Gastroesophageal sphincter (tissue), 4 donors: ENCODE measurements around the gene PPP2R1A. TPM values are rescaled to one million over a fixed set of nuclear protein-coding genes. Genes with fewer than 3 reads are reported as not detected.
"Not testable (repeated sequence)": the region's sequence is repeated elsewhere in the genome, so short reads cannot be mapped to it uniquely, and the experiment has no call there.

ENCODE experiments used
- ATAC-seq: fragments of 150-250 bp; one replicate; pipeline ENCODE4 v1.9.1; 2016; ENCODE audit warnings: mild to moderate bottlenecking, moderate library complexity
- H3K27ac ChIP-seq, 4 donors: fragments of 200-600 bp; sonication (generic) in 3 of 4; 1 replicate in 3 of 4; 2 replicates in 1 of 4; pipeline ENCODE4 v1.5.1; 2016 to 2019
- H3K27me3 ChIP-seq: fragments of 200-600 bp; sonication (generic); one replicate; pipeline ENCODE4 v1.5.1; 2019
- H3K36me3 ChIP-seq, 2 donors: fragments of 200-600 bp; sonication (generic); one replicate each; pipeline ENCODE4 v1.5.1; 2019; ENCODE audit warnings: control low read depth in 1 of 2
- H3K4me1 ChIP-seq, 3 donors: fragments of 200-600 bp; sonication (generic); 1 replicate in 2 of 3; 2 replicates in 1 of 3; pipeline ENCODE4 v1.5.1; 2016 to 2019; ENCODE audit warnings: control low read depth in 2 of 3
- H3K4me3 ChIP-seq, 2 donors: fragments of 200-600 bp; sonication (generic); one replicate each; pipeline ENCODE4 v1.5.1; 2019; ENCODE audit warnings: mild to moderate bottlenecking in 1 of 2, moderate library complexity in 1 of 2
- H3K9me3 ChIP-seq, 3 donors: fragments of 200-600 bp; sonication (generic); one replicate each; pipeline ENCODE4 v1.5.1; 2017 to 2019; ENCODE audit warnings: control low read depth in 2 of 3
- CTCF ChIP-seq, 4 experiments: fragments of 200-600 bp in 2 of 4; fragments of 450-650 bp in 2 of 4; sonication (generic) in 1 of 4; IDR thresholded peaks; one replicate each; pipeline ENCODE4 v1.5.1; 2017 to 2019; ENCODE audit warnings: antibody characterized with exemption in 4 of 4, mild to moderate bottlenecking in 2 of 4, moderate library complexity in 2 of 4
- EP300 ChIP-seq: sonication (generic); formaldehyde crosslinking; IDR thresholded peaks from one replicate; pipeline ENCODE4 v1.6.1; 2017; ENCODE audit warnings: antibody characterized with exemption, mild to moderate bottlenecking
- POLR2A ChIP-seq, 2 donors: fragments of 450-650 bp; IDR thresholded peaks; one replicate each; pipeline ENCODE4 v1.6.1; 2017; ENCODE audit warnings: antibody characterized with exemption in 2 of 2, mild to moderate bottlenecking in 2 of 2, moderate library complexity in 1 of 2
- POLR2AphosphoS5 ChIP-seq: sonication (generic); formaldehyde crosslinking; IDR thresholded peaks from one replicate; pipeline ENCODE4 v1.6.1; 2017; ENCODE audit warnings: antibody characterized with exemption
- WGBS, 2 donors: methylation state at CpG; one replicate each; pipeline ENCODE4 v1.1.5; 2018; ENCODE audit warnings: low coverage in 1 of 2; 5-methylcytosine and 5-hydroxymethylcytosine counted together
- total RNA-seq, 4 donors: library from RNA; depleted of rRNA; stranded (reverse); fragments of >200 nt; gene quantifications; one replicate each; pipeline ENCODE4 v1.1.0, GENCODE V29; 2016

The PPP2R1A gene
- total RNA-seq, 4 donors from 2014 or later, result 177 to 286 (median 190) TPM

- peak; percentile 95 for ATAC-seq
- peaks cover 0 to 78% of the 10 kb centered on the region in 2 donors for H3K36me3 ChIP-seq
- TF ChIP-seq POLR2AphosphoS5 (peak; percentile 74), EP300 (no peak)
- peaks cover 5 to 92% (median 24%) of the 10 kb centered on the region in 3 donors for H3K4me1 ChIP-seq
- no peaks in the 10 kb centered on the region for H3K9me3 ChIP-seq
- WGBS, 2 donors, result 20 to 34% methylated on average over 2 to 6 of the region's 7 CpGs
- peak overlapping the region; percentile 43 to 74 (median 60) for H3K27ac ChIP-seq
- H3K27me3 ChIP-seq, result no peaks in the 10 kb centered on the region
- no peak overlapping the region for H3K4me3 ChIP-seq
These were observed 10.2 kb downstream of the PPP2R1A start for GRCh38 chr19:52200044-52200443.

GRCh38 chr19:52200755-52201391 is 11.0 kb downstream of the PPP2R1A start:
- 62 to 70% methylated on average over 13 to 16 of the region's 17 CpGs for WGBS, 2 donors
- peaks cover 0 to 79% of the 10 kb centered on the region in 2 donors for H3K36me3 ChIP-seq
- peaks cover 5 to 92% (median 23%) of the 10 kb centered on the region in 3 donors for H3K4me1 ChIP-seq
- not testable (repeated sequence) for H3K4me3 ChIP-seq, ATAC-seq, H3K27me3 ChIP-seq, H3K9me3 ChIP-seq
- peak overlapping the region in 3 of 4 donors; percentile 58 to 74 (median 61) for H3K27ac ChIP-seq

- no peaks in the 10 kb centered on the region for H3K27me3 ChIP-seq
- H3K27ac ChIP-seq, result no peak overlapping the region
- 29 to 68% methylated on average over 1 to 3 of the region's 5 CpGs for WGBS, 2 donors
- TF ChIP-seq POLR2AphosphoS5, result no peak
- TF ChIP-seq CTCF (IDR thresholded peaks at IDR 0.05), result no peak
- TF ChIP-seq POLR2A (IDR thresholded peaks at IDR 0.05), result no peak
- TF ChIP-seq EP300, result no peak
- H3K36me3 ChIP-seq, result peaks cover 0 to 100% of the 10 kb centered on the region in 2 donors
- no peak overlapping the region for H3K4me3 ChIP-seq
- H3K9me3 ChIP-seq, result no peaks in the 10 kb centered on the region
- no peak for ATAC-seq
- H3K4me1 ChIP-seq, result peaks cover 0 to 68% (median 0%) of the 10 kb centered on the region in 3 donors
These were observed 16.6 kb downstream of the PPP2R1A start for GRCh38 chr19:52206481-52206880.

GRCh38 chr19:52211203-52211602 is 21.4 kb downstream of the PPP2R1A start:
- no peak for ATAC-seq
- TF ChIP-seq POLR2AphosphoS5 (no peak), POLR2A (IDR thresholded peaks at IDR 0.05) (no peak), EP300 (no peak), CTCF (IDR thresholded peaks at IDR 0.05) (no peak)
- no peaks in the 10 kb centered on the region for H3K27me3 ChIP-seq
- no peak overlapping the region for H3K27ac ChIP-seq
- no peaks in the 10 kb centered on the region for H3K9me3 ChIP-seq
- H3K36me3 ChIP-seq, result peaks cover 0 to 100% of the 10 kb centered on the region in 2 donors
- H3K4me1 ChIP-seq, result peaks cover 0 to 29% (median 0%) of the 10 kb centered on the region in 3 donors
- no peak overlapping the region for H3K4me3 ChIP-seq
- WGBS, 2 donors, result 80 to 94% methylated on average over 1 to 9 of the region's 20 CpGs

GRCh38 chr19:52211926-52212571 is 22.2 kb downstream of the PPP2R1A start:
- Histone ChIP-seq H3K9me3 (no peaks in the 10 kb centered on the region), H3K27ac (no peak overlapping the region), H3K27me3 (no peaks in the 10 kb centered on the region), H3K4me1 (peaks cover 0 to 22% (median 0%) of the 10 kb centered on the region in 3 donors), H3K36me3 (peaks cover 0 to 100% of the 10 kb centered on the region in 2 donors), H3K4me3 (no peak overlapping the region)
- TF ChIP-seq POLR2A (IDR thresholded peaks at IDR 0.05) (no peak), POLR2AphosphoS5 (no peak), EP300 (no peak), CTCF (IDR thresholded peaks at IDR 0.05) (no peak)
- ATAC-seq, result no peak
- 85 to 93% methylated on average over 8 to 11 of the region's 11 CpGs for WGBS, 2 donors
